ENCODE measurements around the gene CCDC181. TPM values are rescaled to one million over a fixed set of nuclear protein-coding genes. Genes with fewer than 3 reads are reported as not detected.

CCDC181 gene
- total RNA-seq: not detected in 2 replicates

- intact Hi-C loops (cut with micrococcal nuclease): loop anchor here (1.0 to 2.0 kb wide), 4 partner anchors 30 to 119 kb away; partner anchors contain the start of genes NME7 and SLC19A2
These were observed at the start of gene CCDC181 for GRCh38 chr1:169427081-169427641. Gene CCDC181 (minus strand): TSS chr1:169427474. CDS start chr1:169424927, 2,547 bp downstream.

- intact Hi-C loops (cut with micrococcal nuclease): no loop called here
These were observed 48.6 kb upstream of the CCDC181 start for GRCh38 chr1:169475806-169476387.

GRCh38 chr1:169474302-169474995 lies 47.2 kb upstream of the CCDC181 start:
- intact Hi-C loops (cut with micrococcal nuclease): no loop called here

- intact Hi-C loops (cut with micrococcal nuclease): no loop called here
These were observed 46.1 kb upstream of the CCDC181 start for GRCh38 chr1:169473347-169473746.

GRCh38 chr1:169472738-169473137 lies 45.5 kb upstream of the CCDC181 start:
- intact Hi-C loops (cut with micrococcal nuclease): no loop called here

GRCh38 chr1:169468982-169469381 lies 41.7 kb upstream of the CCDC181 start:
- intact Hi-C loops (cut with micrococcal nuclease): loop anchor here (10.0 kb wide), 1 partner anchor 954 kb away; no protein-coding TSS in a partner anchor

GRCh38 chr1:169466259-169467230 lies 39.3 kb upstream of the CCDC181 start:
- intact Hi-C loops (cut with micrococcal nuclease): loop anchor here (1.0 to 10.0 kb wide), 4 partner anchors 80 to 952 kb away; no protein-coding TSS in a partner anchor

- intact Hi-C loops (cut with micrococcal nuclease): loop anchor here (10.0 kb wide), 1 partner anchor 950 kb away; no protein-coding TSS in a partner anchor
These were observed 38.0 kb upstream of the CCDC181 start for GRCh38 chr1:169465281-169465680.

GRCh38 chr1:169462385-169462784 lies 35.1 kb upstream of the CCDC181 start:
- intact Hi-C loops (cut with micrococcal nuclease): loop anchor here (10.0 kb wide), 1 partner anchor 948 kb away; no protein-coding TSS in a partner anchor

- intact Hi-C loops (cut with micrococcal nuclease): loop anchor here (10.0 kb wide), 1 partner anchor 947 kb away; no protein-coding TSS in a partner anchor
These were observed 34.2 kb upstream of the CCDC181 start for GRCh38 chr1:169461390-169462000.

GRCh38 chr1:169460191-169460833 lies 33.0 kb upstream of the CCDC181 start:
- intact Hi-C loops (cut with micrococcal nuclease): loop anchor here (1.0 to 10.0 kb wide), 2 partner anchors 25 to 946 kb away; partner anchors contain the start of gene SLC19A2

- intact Hi-C loops (cut with micrococcal nuclease): no loop called here
These were observed 30.2 kb upstream of the CCDC181 start for GRCh38 chr1:169457443-169457842.

GRCh38 chr1:169456029-169456428 lies 28.8 kb upstream of the CCDC181 start:
- intact Hi-C loops (cut with micrococcal nuclease): no loop called here

GRCh38 chr1:169452921-169453320 lies 25.6 kb upstream of the CCDC181 start:
- intact Hi-C loops (cut with micrococcal nuclease): no loop called here

GRCh38 chr1:169451218-169451824 lies 24.0 kb upstream of the CCDC181 start:
- intact Hi-C loops (cut with micrococcal nuclease): no loop called here

GRCh38 chr1:169443923-169444322 lies 16.6 kb upstream of the CCDC181 start:
- intact Hi-C loops (cut with micrococcal nuclease): no loop called here

- intact Hi-C loops (cut with micrococcal nuclease): loop anchor here (2.0 kb wide), 1 partner anchor 59 kb away; the partner anchor contains the start of gene SLC19A2
These were observed 1.0 kb downstream of the CCDC181 start for GRCh38 chr1:169426174-169426705.

GRCh38 chr1:169421309-169421708 lies 6.0 kb downstream of the CCDC181 start:
- intact Hi-C loops (cut with micrococcal nuclease): no loop called here

- intact Hi-C loops (cut with micrococcal nuclease): no loop called here
These were observed 12.3 kb downstream of the CCDC181 start for GRCh38 chr1:169414952-169415351.

All from T-helper 1 cell treated with Interleukin-12 subunit alpha and Interleukin-12 subunit beta and Interleukin-4 antibody, amounts not matched to agents 30 ng/mL and 1 ng/mL, for 36 hours (primary cell).